ENCODE data around the gene SMIM45.

The SMIM45 gene

DNA sequence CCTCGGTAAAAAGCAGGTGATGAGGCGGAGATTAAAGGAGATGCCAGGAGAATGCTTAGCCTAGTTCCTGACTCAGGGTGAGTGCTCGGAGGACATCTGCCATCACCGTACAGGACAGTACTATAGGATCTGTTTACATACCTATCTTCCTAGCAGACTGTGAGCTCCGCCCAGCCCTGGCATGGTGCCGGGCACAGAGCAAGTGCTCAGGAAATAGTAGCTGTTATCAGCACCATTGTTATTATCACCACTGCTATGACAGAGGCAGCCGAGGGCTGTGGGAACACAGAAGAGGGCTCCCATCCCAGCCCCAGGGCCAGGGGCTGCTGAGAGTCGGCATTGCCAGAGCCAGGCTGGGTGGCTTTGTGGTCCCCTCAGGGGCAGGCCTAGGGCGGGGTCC lies 16.7 kb downstream of the SMIM45 start:
- DNase-seq (ENCODE audit: low read depth in 2 of 2): peak; percentile 21 to 93

GRCh38 chr22:41969110-41969646 lies 17.2 kb downstream of the SMIM45 start, which contains the start of gene SEPTIN3:
SEPTIN3 (plus strand) TSS chr22:41969443; CDS start chr22:41971493, 2,050 bp downstream.
- no peak for DNase-seq (ENCODE audit: low read depth in 2 of 2)

DNA sequence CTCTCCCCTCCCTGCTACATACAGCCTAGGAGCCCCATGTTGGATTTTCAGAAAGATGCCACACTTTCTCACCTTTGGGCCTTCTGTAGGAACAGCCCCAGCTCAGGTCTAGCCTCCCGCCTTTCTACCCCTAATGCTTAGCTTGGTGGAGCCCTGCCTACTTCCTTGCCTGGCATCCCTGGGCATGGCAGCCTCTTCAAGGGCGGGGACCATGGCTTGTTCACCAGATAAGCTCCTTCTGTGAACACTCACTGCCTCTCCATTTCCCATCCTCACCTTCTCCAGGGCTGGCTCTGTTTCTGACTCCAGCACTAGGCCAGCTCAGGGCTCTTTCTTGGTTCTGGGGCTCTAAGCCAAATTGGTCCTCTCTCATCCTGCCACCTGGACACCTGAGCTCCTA lies 18.7 kb downstream of the SMIM45 start:
- no peak for DNase-seq (ENCODE audit: low read depth in 2 of 2)

DNA sequence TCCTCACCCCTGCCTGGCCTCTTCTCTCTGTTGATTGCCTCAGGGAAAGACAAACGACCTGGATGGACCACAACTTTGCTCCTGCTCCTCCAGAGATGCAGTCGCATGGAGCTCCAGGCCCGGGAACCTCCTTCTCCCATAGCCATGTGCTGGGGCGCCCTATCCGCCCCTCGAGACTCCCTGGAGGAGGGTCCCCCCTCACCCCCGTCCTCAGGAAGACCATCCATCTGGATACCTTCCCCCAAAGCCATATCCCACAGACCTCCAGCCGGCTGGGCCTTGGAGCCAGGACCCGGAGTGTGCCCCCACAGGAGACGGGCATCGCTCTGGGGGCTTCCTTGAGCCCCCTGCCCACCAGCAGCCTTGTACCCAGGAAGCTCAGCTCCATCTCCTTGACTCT lies 19.5 kb downstream of the SMIM45 start:
- DNase-seq (ENCODE audit: low read depth in 2 of 2): no peak

- no peak for DNase-seq (ENCODE audit: low read depth in 2 of 2)
These were observed 22.8 kb downstream of the SMIM45 start for GRCh38 chr22:41974691-41975290.

- DNase-seq (ENCODE audit: low read depth in 2 of 2): no peak
These were observed 23.5 kb downstream of the SMIM45 start for GRCh38 chr22:41975299-41976069.

DNA sequence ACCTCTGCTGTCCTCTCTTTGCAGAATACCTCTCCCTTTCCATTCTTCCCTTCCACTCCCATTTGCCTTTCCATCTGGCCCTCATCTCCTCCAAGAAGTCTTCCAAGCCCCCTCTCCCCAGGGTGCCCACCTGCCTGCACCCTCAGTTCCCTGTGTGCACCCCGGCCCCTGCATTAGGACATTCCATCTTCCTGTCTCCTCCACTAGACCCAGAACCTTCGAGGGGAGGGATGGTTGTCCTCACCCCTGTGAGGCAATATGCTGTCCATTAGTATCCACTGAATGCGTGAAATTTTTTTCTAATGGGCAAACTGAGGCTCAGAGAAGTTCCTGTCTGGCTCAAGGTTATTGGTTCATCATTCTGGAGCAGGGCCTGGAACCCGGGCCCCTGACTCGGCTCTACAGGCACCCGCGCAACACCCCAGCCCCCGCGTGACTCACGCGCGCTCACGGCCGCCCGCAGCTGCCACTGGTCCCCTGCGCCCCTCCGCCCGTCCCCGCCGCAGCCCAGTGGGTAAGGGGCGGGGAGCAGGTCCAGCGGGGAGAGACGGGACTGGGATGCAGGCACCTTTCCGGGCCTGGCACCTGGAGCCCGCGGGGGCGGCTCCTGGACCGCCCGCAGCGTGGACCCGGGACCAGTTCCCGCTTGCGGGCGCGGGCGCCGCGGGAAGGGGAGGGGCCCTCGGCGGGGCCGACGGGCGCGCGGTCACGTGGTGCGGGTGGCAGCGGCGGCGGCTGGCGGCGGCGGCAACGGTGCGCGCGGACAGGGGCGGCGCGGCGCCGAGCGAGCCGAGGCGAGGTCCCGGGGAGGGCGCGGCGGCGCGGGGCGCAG lies 24.3 kb downstream of the SMIM45 start:
- DNase-seq (ENCODE audit: low read depth in 2 of 2): peak in 1 of 2 donors; percentile 24

DNA sequence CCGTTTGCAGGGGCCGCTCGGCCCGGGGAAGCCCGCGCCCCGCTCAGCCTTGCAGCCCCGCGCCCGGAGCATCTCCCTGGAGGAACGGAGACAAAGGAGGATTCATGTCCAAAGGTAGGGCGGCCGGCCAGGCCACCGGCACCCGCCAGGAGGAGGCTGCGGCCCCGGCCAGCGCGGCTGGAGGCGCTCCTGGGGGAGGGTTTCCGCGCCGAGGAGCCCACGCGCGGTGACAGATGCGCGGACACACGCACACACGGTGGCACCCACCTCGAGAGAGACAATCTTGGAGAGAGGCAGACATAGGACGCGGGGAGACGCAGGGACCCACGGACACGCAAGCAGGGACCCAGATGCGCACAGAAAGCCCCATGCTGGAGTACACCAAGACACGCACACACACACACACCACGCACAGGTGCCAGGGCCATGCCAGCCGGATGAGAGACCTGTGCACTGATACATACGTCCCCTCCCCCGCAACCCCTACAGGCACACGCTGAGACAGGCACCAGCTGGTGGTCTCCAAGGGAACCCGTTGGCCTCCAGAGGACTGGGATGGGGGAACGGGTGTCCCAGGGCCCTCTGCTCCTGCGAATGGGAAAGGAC lies 25.1 kb downstream of the SMIM45 start:
- no peak for DNase-seq (ENCODE audit: low read depth in 2 of 2)

- no peak for DNase-seq (ENCODE audit: low read depth in 2 of 2)
These were observed 26.8 kb downstream of the SMIM45 start for GRCh38 chr22:41978732-41979131.

GRCh38 chr22:41979423-41980250 lies 27.7 kb downstream of the SMIM45 start:
- DNase-seq (ENCODE audit: low read depth in 2 of 2): no peak

DNA sequence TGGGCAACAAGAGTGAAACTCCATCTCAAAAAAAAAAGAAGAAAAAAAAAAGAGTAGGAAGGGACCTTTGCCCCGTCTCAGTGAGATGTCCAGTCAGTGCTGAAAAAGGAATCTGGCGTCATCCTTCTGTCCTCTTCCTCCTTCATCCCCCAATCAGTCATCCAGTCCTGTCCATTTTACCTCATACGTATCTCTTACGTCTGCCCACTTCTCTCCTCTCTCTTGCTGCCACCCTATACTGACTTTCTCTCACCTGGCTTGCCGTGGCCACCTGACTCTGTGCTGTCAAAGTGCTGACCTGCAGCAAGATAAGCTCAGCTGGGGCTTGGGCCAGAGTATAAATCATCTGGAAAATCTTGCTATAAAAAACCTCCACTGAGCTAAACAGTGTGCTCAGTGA lies 30.9 kb downstream of the SMIM45 start:
- no peak for DNase-seq (ENCODE audit: low read depth in 2 of 2)

GRCh38 chr22:41983513-41984405 lies 31.8 kb downstream of the SMIM45 start:
- no peak for DNase-seq (ENCODE audit: low read depth in 2 of 2)

DNA sequence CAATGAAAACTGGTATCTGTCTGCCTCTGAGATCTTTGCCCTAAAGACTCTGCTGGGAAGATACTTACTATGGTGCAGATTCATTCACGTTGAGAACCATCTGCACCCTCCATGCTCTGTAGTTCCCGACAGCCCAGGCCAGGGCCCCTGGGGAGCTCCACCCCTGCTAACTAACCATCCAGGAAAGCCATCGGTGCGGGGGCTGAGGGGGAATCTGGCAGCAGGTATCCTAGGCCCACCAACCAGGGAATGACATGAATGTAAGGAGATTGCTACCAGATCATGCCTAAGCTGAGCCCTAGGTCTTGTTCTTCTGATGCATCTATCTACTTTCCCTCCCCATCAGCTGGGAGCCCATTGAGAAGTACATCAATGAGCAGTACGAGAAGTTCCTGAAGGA lies 35.3 kb downstream of the SMIM45 start:
- no peak for DNase-seq (ENCODE audit: low read depth in 2 of 2)

DNA sequence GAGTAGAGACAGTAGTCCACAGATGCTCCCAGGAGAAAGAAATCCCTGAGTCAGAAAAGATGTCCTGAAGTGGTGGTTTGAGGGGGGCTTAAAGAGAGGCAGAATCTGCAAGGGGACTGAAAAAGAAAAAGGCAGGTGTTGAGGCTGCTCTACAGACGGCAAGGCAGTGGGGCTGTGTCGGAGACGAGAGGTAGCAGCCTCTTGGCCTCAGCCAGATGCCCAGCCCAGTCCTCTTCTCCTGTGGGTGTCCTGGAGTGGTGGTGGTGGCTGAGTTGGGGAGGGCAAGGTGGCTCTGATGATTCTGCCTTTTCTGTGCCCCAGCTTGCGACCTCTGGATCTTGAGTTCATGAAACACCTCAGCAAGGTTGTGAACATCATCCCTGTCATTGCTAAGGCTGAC lies 37.3 kb downstream of the SMIM45 start:
- DNase-seq (ENCODE audit: low read depth in 2 of 2): no peak

GRCh38 chr22:41991111-41991510 lies 39.2 kb downstream of the SMIM45 start:
- no peak for DNase-seq (ENCODE audit: low read depth in 2 of 2)

- DNase-seq (ENCODE audit: low read depth in 2 of 2): no peak
These were observed 40.5 kb downstream of the SMIM45 start for GRCh38 chr22:41992496-41992895.

DNA sequence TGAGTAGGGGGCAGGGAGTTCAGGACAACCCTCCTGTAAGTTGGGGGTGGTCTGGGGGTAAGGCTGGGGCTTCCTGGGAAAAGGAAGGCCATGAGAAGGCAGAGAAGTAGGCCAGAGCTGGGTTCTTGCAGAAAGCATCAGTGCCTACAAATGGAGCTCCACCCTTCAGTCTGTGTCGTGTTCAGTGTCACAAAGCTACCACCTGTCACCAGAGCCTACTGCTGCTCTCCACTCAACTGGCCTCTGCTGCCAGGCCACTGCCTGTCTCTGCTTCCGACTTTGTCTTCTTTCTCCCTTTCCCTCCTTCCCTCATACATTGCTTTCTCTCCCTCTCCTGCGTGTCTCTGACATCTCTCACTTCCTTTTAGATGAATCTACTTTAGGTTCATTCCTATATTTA lies 43.3 kb downstream of the SMIM45 start:
- DNase-seq (ENCODE audit: low read depth in 2 of 2): no peak

DNA sequence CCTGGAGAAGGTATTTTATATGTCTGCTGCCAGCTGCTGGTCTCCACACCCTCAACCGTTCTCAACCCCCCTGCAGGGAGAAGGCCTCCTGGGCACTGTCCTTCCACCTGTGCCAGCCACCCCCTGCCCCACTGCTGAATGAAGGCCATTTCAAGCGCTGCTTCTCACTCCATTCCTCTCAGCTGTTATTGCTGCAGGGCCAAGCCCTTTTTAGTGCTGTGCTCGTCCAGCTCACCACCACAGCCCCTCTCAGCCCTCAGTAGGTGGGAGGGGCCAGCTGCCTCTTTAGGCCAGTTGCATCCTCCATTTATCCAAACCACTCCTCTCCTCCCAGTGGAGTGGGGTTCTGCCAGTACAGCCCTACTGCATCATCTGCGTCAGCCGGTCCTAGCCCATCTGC lies 44.9 kb downstream of the SMIM45 start:
- no peak for DNase-seq (ENCODE audit: low read depth in 2 of 2)

DNA sequence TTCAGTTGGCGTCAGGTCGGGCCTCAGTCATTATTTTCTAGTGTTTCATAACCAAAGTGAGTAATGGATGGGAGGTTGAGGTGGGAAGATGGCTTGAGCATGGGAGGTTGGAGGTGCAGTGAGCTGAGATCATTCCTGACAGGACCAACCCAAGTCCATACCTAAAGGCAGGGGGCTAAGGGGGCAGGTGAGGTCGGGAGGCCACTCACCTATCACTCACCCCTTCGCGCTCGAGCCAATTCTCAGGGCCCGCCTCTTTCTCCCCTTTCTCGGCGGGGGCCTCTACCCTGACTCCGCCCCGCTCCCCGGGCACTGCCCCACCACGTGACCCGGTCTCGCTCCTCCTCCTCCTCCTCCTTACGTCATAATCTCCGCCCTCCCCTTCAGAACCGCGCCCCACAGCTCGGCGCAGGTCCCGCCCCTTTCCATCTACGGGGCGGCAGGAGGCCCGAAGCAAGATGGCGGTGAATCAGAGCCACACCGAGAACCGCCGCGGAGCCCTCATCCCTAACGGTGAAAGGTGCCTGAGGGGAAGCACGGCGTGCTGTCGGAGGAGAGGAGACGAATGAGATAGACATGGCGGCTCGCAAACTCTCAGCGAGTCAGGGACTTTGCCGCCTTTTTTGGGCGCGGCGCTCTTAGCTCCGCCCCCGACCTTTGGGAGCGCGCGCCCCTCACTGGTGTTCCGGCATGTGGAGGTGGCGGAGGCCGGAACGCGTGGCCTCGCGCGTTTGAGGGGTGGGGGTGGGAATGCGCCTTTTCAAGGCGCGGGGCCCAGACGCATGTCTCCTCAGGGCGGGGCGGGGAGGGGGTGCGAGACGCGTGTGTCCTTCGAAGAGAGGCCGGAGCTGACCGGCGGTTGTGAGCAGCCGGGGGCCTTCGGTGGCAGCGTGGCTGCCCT lies 46.7 kb downstream of the SMIM45 start, which contains the start of gene WBP2NL:
WBP2NL (plus strand) TSS at position 428 of the 901 bp plus-strand sequence; CDS start at position 459, 31 bp downstream.
- DNase-seq (ENCODE audit: low read depth in 2 of 2): peak; percentile 81 to 82

All from lung microvascular endothelial cell (primary cell).